Activated CD4-positive, alpha-beta T cell treated with anti-CD3 and anti-CD28 coated beads for 36 hours (primary cell): ENCODE measurements around the gene MT1M. TPM values are rescaled to one million over a fixed set of nuclear protein-coding genes. Genes with fewer than 3 reads are reported as not detected.

Experiments
- ATAC-seq: fragments of 200-7000 bp; cut with Tn5 transposase; one replicate; pipeline ENCODE4 v1.10.0; 2021; ENCODE audit warnings: mild to moderate bottlenecking, moderate library complexity
- CTCF ChIA-PET: fragments of 350-600 bp; sonication (Branson Sonifier 250); formaldehyde crosslinking; loops from one replicate; lab custom pipeline; 2021; ENCODE audit warnings: antibody characterized with exemption; lab: Charles Lee
- POLR2A ChIA-PET: fragments of 350-600 bp; sonication (Branson Sonifier 250); formaldehyde crosslinking; loops from one replicate; lab custom pipeline; 2021; ENCODE audit warnings: antibody characterized with exemption, inconsistent platforms; lab: Charles Lee
- DNase-seq: peaks from one replicate; pipeline ENCODE4 v3.0.0-alpha.2; 2020
- H3K27ac Mint-ChIP-seq: one replicate; pipeline ENCODE4 v1.8.0; 2021; ENCODE audit warnings: mixed read lengths
- H3K27me3 Mint-ChIP-seq: one replicate; pipeline ENCODE4 v1.8.0; 2021; ENCODE audit warnings: mixed read lengths
- H3K36me3 Mint-ChIP-seq: one replicate; pipeline ENCODE4 v1.8.0; 2021; ENCODE audit warnings: low read depth, mixed read lengths
- H3K4me1 Mint-ChIP-seq: one replicate; pipeline ENCODE4 v1.8.0; 2021; ENCODE audit warnings: mixed read lengths
- H3K4me3 Mint-ChIP-seq: one replicate; pipeline ENCODE4 v1.8.0; 2021; ENCODE audit warnings: mild to moderate bottlenecking, moderate library complexity, mixed read lengths
- H3K9me3 Mint-ChIP-seq: one replicate; pipeline ENCODE4 v1.8.0; 2021; ENCODE audit warnings: low read depth, mixed read lengths
- intact Hi-C, 2 experiments: fragments of 100-400 bp; cut with DNase I in 1 of 2; cut with micrococcal nuclease in 1 of 2; formaldehyde crosslinking; loops; one replicate each; pipeline versions ENCODE4 v1.14.2 to v1.15.1; 2022 to 2024; cut with DNase I, micrococcal nuclease
- total RNA-seq, 2 experiments: library from RNA; stranded (reverse); gene quantifications; one replicate each; pipeline ENCODE4 v1.2.3, GENCODE V29; 2021

MT1M gene
- total RNA-seq, 2 experiments from 2014 or later = not detected

DNA sequence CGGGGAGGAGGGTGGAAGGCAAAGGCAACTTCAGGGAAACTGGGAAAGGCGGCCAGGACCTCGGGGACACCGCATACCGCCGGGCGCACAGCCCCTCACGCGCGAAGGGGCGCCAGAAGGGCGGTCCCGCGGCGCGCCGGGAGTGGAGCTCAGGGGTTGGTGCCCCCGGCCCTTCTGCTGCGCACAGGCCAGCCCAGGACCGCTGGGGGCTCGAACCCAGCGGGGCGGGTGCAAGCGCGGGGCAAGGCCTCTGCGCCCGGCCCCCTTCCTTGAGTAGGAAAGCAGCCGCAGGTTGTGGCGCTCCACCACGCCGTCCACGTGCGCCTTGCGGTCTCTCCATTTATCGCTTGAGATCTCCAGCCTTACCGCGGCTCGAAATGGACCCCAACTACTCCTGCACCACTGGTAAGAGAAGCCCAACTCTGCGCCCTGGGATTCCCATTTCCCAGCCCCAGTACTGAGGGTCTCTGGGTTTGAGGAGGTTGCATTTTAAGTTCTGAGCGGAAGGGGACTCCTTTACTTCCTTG, 3.0 kb downstream of the MT1M start:
- Mint-ChIP-seq H3K36me3 (no peaks in the 10 kb centered on the region), H3K4me3 (peak overlapping the region; percentile 55), H3K4me1 (peaks cover 24% of the 10 kb centered on the region), H3K27ac (no peak overlapping the region), H3K9me3 (no peaks in the 10 kb centered on the region), H3K27me3 (peaks cover 82% of the 10 kb centered on the region)
- CTCF ChIA-PET = no interaction called here
- DNase-seq = peak; percentile 44
- POLR2A ChIA-PET = no interaction called here
- ATAC-seq = no peak
- intact Hi-C loops = no loop called here

DNA sequence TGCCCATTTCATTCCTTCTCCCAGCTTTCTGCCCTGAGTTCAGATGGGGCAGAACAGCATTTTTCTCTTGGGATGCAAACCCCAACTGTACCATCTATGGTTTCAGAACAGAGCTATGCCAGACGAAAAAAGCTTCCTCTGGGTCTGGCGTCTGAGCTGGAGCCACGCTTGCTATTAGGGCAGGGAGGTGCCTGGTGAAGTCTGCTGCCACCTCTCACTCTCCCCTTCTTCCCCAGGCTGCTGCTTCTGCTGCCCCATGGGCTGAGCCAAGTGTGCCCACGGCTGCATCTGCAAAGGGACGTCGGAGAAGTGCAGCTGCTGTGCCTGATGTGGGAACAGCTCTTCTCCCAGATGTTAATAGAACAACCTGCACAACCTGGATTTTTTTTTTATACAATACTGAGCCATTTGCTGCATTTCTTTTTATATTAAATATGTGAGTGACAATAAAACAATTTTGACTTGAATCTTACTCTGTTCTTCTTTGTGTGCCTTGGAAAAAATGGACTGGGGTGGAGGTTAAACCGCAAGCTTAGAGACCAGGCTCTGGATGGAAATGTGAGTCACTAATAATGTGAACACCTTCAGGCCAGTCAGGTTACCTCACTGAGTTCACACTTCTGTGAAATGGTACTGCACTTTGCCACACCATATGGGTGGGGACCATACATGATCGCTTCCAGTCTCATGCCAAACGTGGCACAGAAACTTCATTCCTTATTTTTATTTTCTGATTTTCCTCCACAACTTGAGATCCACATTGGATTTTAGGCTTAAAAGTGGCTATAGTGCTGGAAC, 4.4 kb downstream of the MT1M start:
- ATAC-seq (no peak), DNase-seq (no peak)
- Mint-ChIP-seq H3K4me1 (peaks cover 22% of the 10 kb centered on the region), H3K27me3 (peaks cover 79% of the 10 kb centered on the region), H3K27ac (no peak overlapping the region), H3K4me3 (no peak overlapping the region), H3K36me3 (no peaks in the 10 kb centered on the region), H3K9me3 (no peaks in the 10 kb centered on the region)
- CTCF ChIA-PET = no interaction called here
- POLR2A ChIA-PET = interaction anchor here (0.6 kb wide), 1 partner anchor 14 kb away, joined by 3 read pairs; no protein-coding TSS in a partner anchor
- intact Hi-C loops = no loop called here

DNA sequence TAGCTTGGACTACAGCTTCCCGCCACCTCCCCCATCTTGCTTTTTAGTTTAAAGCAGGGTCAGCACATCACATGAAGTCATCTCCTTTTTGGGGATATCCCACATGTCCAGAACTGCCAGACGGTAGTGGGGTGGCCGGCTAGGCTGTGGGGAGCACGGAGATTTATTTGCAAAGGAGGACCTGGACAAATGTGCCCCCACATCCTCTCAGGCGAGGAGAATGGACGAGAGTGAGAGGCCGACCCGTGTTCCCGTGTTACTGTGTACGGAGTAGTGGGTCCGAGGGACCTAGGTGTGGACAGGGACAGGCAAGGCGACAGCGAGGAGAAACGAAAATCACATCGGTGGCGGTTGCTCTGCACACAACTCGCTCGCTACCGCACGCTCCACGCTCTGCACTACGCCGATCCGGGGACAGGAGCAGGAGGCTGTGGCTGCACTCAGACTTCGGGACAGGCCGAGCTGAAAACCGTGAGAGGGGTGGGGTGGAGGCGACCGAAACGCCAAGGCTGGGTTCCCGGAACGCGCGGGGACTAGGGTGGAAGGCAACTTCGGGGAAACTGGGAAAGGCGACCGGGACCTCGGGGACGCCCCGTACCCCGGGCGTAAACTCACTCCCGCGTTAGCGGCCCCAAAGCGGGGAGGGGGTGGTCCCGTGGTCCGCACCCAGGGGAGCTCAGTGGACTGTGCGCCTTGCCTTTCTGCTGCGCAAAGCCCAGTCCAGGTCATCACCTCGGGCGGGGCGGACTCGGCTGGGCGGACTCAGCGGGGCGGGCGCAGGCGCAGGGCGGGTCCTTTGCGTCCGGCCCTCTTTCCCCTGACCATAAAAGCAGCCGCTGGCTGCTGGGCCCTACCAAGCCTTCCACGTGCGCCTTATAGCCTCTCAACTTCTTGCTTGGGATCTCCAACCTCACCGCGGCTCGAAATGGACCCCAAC, 5.6 kb downstream of the MT1M start, which contains the start of gene MT1A:
Gene MT1A, plus strand, starts transcription at position 853 of the 937 bp plus-strand sequence. Its CDS starts 73 bp downstream, at position 926.
- peak within 1 kb of the TSS; percentile 59 for H3K4me3 Mint-ChIP-seq
- ChIA-PET CTCF (interaction anchor here (0.8 kb wide), 1 partner anchor 62 kb away, joined by 3 read pairs; no protein-coding TSS in a partner anchor), POLR2A (no interaction called here)
- peak; percentile 43 for ATAC-seq
- peaks cover 71% of the 10 kb centered on the region for H3K27me3 Mint-ChIP-seq
- H3K4me1 Mint-ChIP-seq = peaks cover 25% of the 10 kb centered on the region
- no peak within 1 kb of the TSS for H3K27ac Mint-ChIP-seq
- intact Hi-C loops = no loop called here
- no peaks in the 10 kb centered on the region for H3K9me3 Mint-ChIP-seq
- no peaks in the 10 kb centered on the region for H3K36me3 Mint-ChIP-seq
- DNase-seq = peak; percentile 52

DNA sequence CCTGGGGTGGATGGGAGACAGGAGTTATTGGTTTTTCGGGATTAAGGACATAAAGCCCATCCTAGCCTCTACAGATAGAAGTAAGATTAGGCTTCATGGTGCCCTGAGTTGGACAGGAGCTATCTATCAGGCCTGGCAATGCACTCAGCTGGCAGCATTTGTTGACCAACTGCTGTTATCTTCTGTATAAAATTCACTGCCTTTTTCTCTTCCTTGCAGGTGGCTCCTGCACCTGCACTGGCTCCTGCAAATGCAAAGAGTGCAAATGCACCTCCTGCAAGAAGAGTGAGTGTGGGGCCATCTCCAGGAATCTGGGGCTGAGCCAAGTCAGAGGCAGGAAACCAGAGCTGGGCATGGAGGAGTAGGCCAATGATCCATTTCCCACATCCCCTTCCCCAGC, 6.6 kb downstream of the MT1M start:
- CTCF ChIA-PET = no interaction called here
- H3K9me3 Mint-ChIP-seq = no peaks in the 10 kb centered on the region
- H3K4me1 Mint-ChIP-seq = peaks cover 34% of the 10 kb centered on the region
- no peak overlapping the region for H3K27ac Mint-ChIP-seq
- POLR2A ChIA-PET = no interaction called here
- peaks cover 63% of the 10 kb centered on the region for H3K27me3 Mint-ChIP-seq
- no peaks in the 10 kb centered on the region for H3K36me3 Mint-ChIP-seq
- intact Hi-C loops = no loop called here
- ATAC-seq (no peak), DNase-seq (no peak)
- no peak overlapping the region for H3K4me3 Mint-ChIP-seq

DNA sequence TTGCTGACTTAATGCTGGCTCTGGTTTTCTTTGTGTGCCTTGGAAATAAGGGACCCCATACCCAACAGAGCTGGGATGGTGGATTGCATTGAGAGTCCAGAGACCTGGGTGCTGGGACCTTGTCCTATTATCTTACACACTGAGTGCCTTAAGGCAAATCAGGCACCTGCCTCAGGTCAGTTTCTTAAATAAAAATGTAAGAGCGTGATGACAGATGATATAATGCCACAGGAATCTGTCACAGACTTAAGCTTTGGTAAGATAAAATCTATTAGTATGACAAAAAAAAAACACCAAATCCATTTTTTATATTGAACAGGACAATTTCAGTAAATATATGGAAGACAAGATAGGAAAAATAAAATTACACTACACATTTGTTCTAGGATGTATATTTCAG, 7.6 kb downstream of the MT1M start:
- Mint-ChIP-seq H3K36me3 (no peaks in the 10 kb centered on the region), H3K9me3 (no peaks in the 10 kb centered on the region), H3K27ac (no peak overlapping the region), H3K4me1 (peaks cover 33% of the 10 kb centered on the region), H3K4me3 (no peak overlapping the region), H3K27me3 (peaks cover 54% of the 10 kb centered on the region)
- DNase-seq (no peak), ATAC-seq (no peak)
- ChIA-PET POLR2A (interaction anchor here (0.5 kb wide), 1 partner anchor 22 kb away, joined by 6 read pairs; no protein-coding TSS in a partner anchor), CTCF (interaction anchor here (1.0 kb wide), 1 partner anchor 62 kb away, joined by 3 read pairs; no protein-coding TSS in a partner anchor)
- intact Hi-C loops = loop anchor here in 1 of 2 experiments (5.0 kb wide), 1 partner anchor 63 kb away; no protein-coding TSS in a partner anchor

DNA sequence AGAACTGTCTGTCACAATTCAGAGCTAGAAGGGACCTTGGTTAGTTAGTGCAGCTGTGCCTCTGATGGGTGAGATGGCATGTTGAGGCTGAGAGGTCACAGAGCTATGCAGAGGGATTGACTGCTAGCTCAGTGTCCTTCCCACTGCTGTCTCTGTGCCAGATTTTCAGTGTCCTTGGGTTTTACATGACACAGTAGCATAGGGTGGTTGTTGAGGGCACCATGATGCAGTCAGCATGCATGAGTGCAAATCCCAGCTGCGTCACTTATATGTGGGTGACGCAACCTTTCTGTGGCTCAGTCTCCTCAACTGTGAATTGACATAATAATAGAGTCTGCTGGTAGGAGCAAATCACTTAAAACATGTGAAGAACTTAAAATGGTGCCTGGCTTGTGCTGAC, 8.7 kb downstream of the MT1M start:
- no peaks in the 10 kb centered on the region for H3K36me3 Mint-ChIP-seq
- H3K4me3 Mint-ChIP-seq = no peak overlapping the region
- H3K27ac Mint-ChIP-seq = no peak overlapping the region
- DNase-seq (no peak), ATAC-seq (no peak)
- H3K9me3 Mint-ChIP-seq = no peaks in the 10 kb centered on the region
- ChIA-PET POLR2A (interaction anchor here (0.6 kb wide), 1 partner anchor 203 kb away, joined by 4 read pairs; no protein-coding TSS in a partner anchor), CTCF (interaction anchor here (1.5 to 1.8 kb wide), 2 partner anchors 11 to 16 kb away, joined by 6 to 8 read pairs; partner anchors contain the start of gene MT1E)
- H3K27me3 Mint-ChIP-seq = peaks cover 50% of the 10 kb centered on the region
- H3K4me1 Mint-ChIP-seq = peaks cover 26% of the 10 kb centered on the region
- intact Hi-C loops = loop anchor here in 1 of 2 experiments (5.0 kb wide), 1 partner anchor 64 kb away; no protein-coding TSS in a partner anchor

DNA sequence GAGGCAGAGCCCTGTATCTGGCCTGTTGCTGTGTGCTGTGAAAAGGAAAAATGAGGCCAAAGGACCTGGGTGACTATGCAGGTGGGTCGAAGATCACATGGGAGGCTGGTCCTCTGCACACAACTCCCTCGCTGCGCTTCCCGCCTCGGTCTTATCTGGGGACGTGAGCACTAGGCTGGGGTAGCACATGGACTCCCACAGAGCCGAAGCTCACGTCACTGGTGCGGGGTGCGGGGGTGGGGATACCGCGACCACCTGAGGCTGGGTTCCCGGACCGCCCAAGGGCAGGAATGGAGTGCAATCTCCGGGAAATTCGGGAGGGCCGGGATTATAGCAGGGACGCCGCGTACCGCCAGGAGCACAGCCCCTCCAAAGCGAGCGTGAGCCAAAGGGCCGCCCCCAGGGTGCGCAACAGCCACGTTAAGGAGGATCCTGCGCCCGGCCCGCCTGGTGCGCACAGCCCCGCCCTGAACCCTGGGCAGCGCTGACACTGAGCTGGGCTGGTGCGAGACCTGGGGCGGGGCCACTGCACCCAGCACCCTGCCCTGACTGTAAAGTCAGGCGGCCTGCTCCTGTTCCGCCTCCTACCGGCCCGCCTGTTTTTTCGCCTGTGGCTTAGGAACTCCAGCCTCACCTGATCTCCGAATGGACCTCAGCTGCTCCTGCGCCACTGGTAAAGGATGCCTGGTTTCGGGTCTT, 10.8 kb downstream of the MT1M start:
- peak; percentile 100 for ATAC-seq
- CTCF ChIA-PET = interaction anchor here (0.6 to 1.6 kb wide), 9 partner anchors 10 to 59 kb away, joined by 3 to 8 read pairs (median 4); no protein-coding TSS in a partner anchor
- H3K9me3 Mint-ChIP-seq = no peaks in the 10 kb centered on the region
- peak; percentile 90 for DNase-seq
- H3K27ac Mint-ChIP-seq = peak overlapping the region; percentile 39
- peaks cover 43% of the 10 kb centered on the region for H3K27me3 Mint-ChIP-seq
- peaks cover 20% of the 10 kb centered on the region for H3K4me1 Mint-ChIP-seq
- no peaks in the 10 kb centered on the region for H3K36me3 Mint-ChIP-seq
- POLR2A ChIA-PET = interaction anchor here (0.7 to 1.0 kb wide), 3 partner anchors 15 to 35 kb away, joined by 3 to 5 read pairs (median 3); partner anchors contain the start of genes MT1E, MT1F and MT2A
- intact Hi-C loops = loop anchor here (1.0 to 5.0 kb wide), 9 partner anchors 14 to 66 kb away; partner anchors contain the start of genes MT1F (in 2 of the 2), MT1X (in 2 of the 2), MT2A (in 2 of the 2) and MT1E (in 1 of the 2)
- H3K4me3 Mint-ChIP-seq = peak overlapping the region; percentile 39

DNA sequence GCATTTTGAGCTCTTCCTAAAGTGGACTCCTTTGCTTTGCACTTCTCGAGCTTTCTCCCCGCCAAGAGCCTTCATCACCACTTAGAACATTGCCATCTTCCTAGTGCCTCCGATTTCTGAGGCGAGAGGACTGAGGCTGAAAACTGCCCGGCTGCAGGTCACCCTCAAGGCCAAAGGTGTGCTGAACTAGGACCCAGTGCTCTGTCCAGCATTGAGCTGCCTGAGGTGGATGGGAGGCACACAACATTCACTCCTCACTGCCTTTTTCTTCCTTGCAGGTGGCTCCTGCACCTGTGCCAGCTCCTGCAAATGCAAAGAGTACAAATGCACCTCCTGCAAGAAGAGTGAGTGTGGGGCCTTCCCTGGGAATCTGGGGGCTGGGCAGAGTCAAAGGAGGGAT, 11.4 kb downstream of the MT1M start:
- peaks cover 20% of the 10 kb centered on the region for H3K4me1 Mint-ChIP-seq
- DNase-seq (no peak), ATAC-seq (no peak)
- intact Hi-C loops = loop anchor here (1.0 to 5.0 kb wide), 9 partner anchors 13 to 67 kb away; partner anchors contain the start of genes MT1F (in 2 of the 2), MT1X (in 2 of the 2), MT2A (in 2 of the 2) and MT1E (in 1 of the 2)
- no peak overlapping the region for H3K27ac Mint-ChIP-seq
- ChIA-PET POLR2A (interaction anchor here (0.6 to 1.0 kb wide), 5 partner anchors 14 to 36 kb away, joined by 3 to 5 read pairs (median 4); partner anchors contain the start of genes MT1E, MT1F and MT2A), CTCF (interaction anchor here (0.8 to 1.6 kb wide), 7 partner anchors 10 to 59 kb away, joined by 3 to 8 read pairs (median 4); no protein-coding TSS in a partner anchor)
- H3K9me3 Mint-ChIP-seq = no peaks in the 10 kb centered on the region
- peak overlapping the region; percentile 39 for H3K4me3 Mint-ChIP-seq
- H3K36me3 Mint-ChIP-seq = no peaks in the 10 kb centered on the region
- H3K27me3 Mint-ChIP-seq = peaks cover 43% of the 10 kb centered on the region

DNA sequence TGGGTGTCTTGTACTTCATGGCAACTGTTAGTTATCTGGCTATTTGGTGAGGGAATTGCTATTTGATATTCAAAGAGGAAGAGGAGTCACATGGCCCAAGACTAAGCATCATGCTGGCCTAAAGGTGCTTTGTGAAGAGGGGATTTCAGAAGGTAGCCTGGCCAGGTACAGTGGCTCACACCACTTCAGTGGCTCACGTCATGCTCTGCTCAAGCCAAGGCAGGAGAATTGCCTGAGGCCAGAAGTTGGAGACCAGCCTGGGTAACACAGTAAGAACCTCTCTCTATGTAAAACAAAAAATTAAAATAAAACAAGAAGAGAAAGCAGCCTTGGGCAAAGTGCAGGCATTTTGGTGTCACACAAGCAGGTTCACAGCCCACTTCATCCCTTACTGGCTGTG, 12.9 kb downstream of the MT1M start:
- H3K27me3 Mint-ChIP-seq = peaks cover 37% of the 10 kb centered on the region
- H3K4me3 Mint-ChIP-seq = no peak overlapping the region

DNA sequence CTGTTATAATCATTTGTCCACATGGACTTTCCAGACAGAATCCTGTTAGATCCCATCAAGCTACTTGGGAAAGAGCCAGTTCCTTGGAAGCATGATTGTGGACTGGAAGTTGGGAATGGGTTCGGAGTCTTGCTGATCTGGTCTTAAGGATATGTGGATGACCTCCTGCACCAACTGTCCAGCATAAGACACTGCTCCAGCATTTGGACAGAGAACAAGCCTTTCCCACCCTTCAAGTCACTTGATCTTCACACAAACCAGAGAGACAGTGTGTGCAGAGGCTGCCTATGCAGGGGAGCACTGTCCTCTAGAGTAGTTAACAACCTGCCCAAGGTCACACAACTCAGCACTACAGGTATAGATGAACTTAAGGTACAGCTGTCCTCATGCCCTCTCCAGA, 13.4 kb downstream of the MT1M start:
- CTCF ChIA-PET = interaction anchor here (1.5 to 2.6 kb wide), 2 partner anchors 45 to 69 kb away, joined by 3 to 7 read pairs; no protein-coding TSS in a partner anchor
- DNase-seq (no peak), ATAC-seq (no peak)
- intact Hi-C loops = no loop called here
- Mint-ChIP-seq H3K27me3 (peaks cover 32% of the 10 kb centered on the region), H3K4me3 (no peak overlapping the region), H3K27ac (no peak overlapping the region), H3K4me1 (peaks cover 20% of the 10 kb centered on the region), H3K36me3 (no peaks in the 10 kb centered on the region), H3K9me3 (no peaks in the 10 kb centered on the region)
- POLR2A ChIA-PET = interaction anchor here (0.7 kb wide), 1 partner anchor 143 kb away, joined by 3 read pairs; no protein-coding TSS in a partner anchor

More for the DNA sequence above, 12.9 kb downstream of the MT1M start:
- Mint-ChIP-seq H3K9me3 (no peaks in the 10 kb centered on the region), H3K4me1 (peaks cover 20% of the 10 kb centered on the region), H3K36me3 (no peaks in the 10 kb centered on the region), H3K27ac (no peak overlapping the region)
- intact Hi-C loops = no loop called here
- ChIA-PET CTCF (interaction anchor here (1.5 to 2.6 kb wide), 2 partner anchors 45 to 68 kb away, joined by 3 to 7 read pairs; no protein-coding TSS in a partner anchor), POLR2A (no interaction called here)
- DNase-seq = no peak
- no peak for ATAC-seq
